Endothelial cell of umbilical vein (primary cell): ENCODE data around the gene GATA3. TPM values are rescaled to one million over a fixed set of nuclear protein-coding genes. Genes with fewer than 3 reads are reported as not detected.

ENCODE experiments used
- BruUV-seq: library from RNA; stranded (reverse); fragments of 400-500 nt; replicated peaks from 2 replicates; lab custom pipeline; 2021; lab: Mats Ljungman, UMichigan
- CTCF ChIA-PET: fragments of 300-600, 350-600 bp; sonication (Branson Sonifier 250); formaldehyde crosslinking; loops from one replicate; lab custom pipeline; 2021; ENCODE audit warnings: antibody characterized with exemption, inconsistent platforms; lab: Charles Lee
- POLR2A ChIA-PET: fragments of 300-600, 350-600 bp; sonication (Branson Sonifier 250); formaldehyde crosslinking; loops from one replicate; lab custom pipeline; 2021; ENCODE audit warnings: antibody characterized with exemption, inconsistent platforms; lab: Charles Lee
- DNase-seq: peaks from one replicate; pipeline ENCODE4 v3.0.0-alpha.2; 2011; ENCODE audit warnings: low read depth, low spot score
- FAIRE-seq: peaks from 2 replicates; lab custom pipeline; 2011; peaks lifted over from hg19 to GRCh38; lab: Jason Lieb, UNC
- H2AFZ ChIP-seq: 2 replicates; pipeline ENCODE4 v1.6.0; 2012; ENCODE audit warnings: low read depth, low read length, control low read depth, inconsistent platforms
- H3K27ac ChIP-seq: 2 replicates; pipeline ENCODE4 v1.5.1; 2011; ENCODE audit warnings: low read depth, mild to moderate bottlenecking, control low read depth, low read length, moderate library complexity; ENCODE audit not compliant: insufficient read depth
- H3K27me3 ChIP-seq, 2 experiments: 2 replicates each; pipeline versions ENCODE4 v1.6.0 to v1.6.1; 2011; ENCODE audit warnings: low read length in 2 of 2, mixed read lengths in 1 of 2; ENCODE audit not compliant: control insufficient read depth in 2 of 2, insufficient read depth in 2 of 2
- H3K36me3 ChIP-seq, 2 experiments: 2 replicates in 1 of 2; 3 replicates in 1 of 2; pipeline ENCODE4 v1.5.1; 2011; ENCODE audit warnings: low read length in 2 of 2, mild to moderate bottlenecking in 1 of 2, moderate library complexity in 1 of 2; ENCODE audit not compliant: control insufficient read depth in 2 of 2, insufficient read depth in 2 of 2; ENCODE audit errors: extremely low read depth in 1 of 2
- H3K4me1 ChIP-seq: 3 replicates; pipeline ENCODE4 v1.5.1; 2011; ENCODE audit warnings: mild to moderate bottlenecking, low read length; ENCODE audit not compliant: control insufficient read depth, insufficient read depth; ENCODE audit errors: extremely low read depth
- H3K4me2 ChIP-seq: 2 replicates; pipeline ENCODE4 v1.6.1; 2011; ENCODE audit warnings: low read length, control low read depth, mixed read lengths; ENCODE audit not compliant: insufficient read depth
- H3K4me3 ChIP-seq, 3 experiments: fragments of 200-600 bp in 1 of 3; sonication (generic), shearing (Covaris generic) in 1 of 3; replicated peaks in 1 of 3; 2 replicates each; pipeline ENCODE4 v1.5.1; 2011 to 2016; ENCODE audit warnings: control low read depth in 3 of 3, low read length in 3 of 3, mild to moderate bottlenecking in 2 of 3, inconsistent platforms in 1 of 3, low read depth in 1 of 3, moderate library complexity in 1 of 3; ENCODE audit not compliant: insufficient read depth in 1 of 3
- H3K79me2 ChIP-seq: 2 replicates; pipeline ENCODE4 v1.6.0; 2012; ENCODE audit warnings: low read length, inconsistent platforms; ENCODE audit not compliant: control insufficient read depth, insufficient read depth
- H3K9ac ChIP-seq: replicated peaks from 2 replicates; pipeline ENCODE3; 2011; ENCODE audit warnings: low read length, control low read depth; ENCODE audit not compliant: insufficient read depth; ENCODE audit errors: extremely low read depth
- H3K9me1 ChIP-seq: replicated peaks from 3 replicates; pipeline ENCODE4 v1.6.0; 2011; ENCODE audit warnings: mild to moderate bottlenecking, low read length; ENCODE audit not compliant: control insufficient read depth, insufficient read depth; ENCODE audit errors: extremely low read depth
- H3K9me3 ChIP-seq: replicated peaks from 2 replicates; pipeline ENCODE4 v1.5.1; 2012; ENCODE audit warnings: low read length, inconsistent platforms; ENCODE audit not compliant: control insufficient read depth, insufficient read depth
- H4K20me1 ChIP-seq: replicated peaks from 2 replicates; pipeline ENCODE3; 2011; ENCODE audit warnings: mild to moderate bottlenecking, low read length; ENCODE audit not compliant: control insufficient read depth, insufficient read depth; ENCODE audit errors: extremely low read depth
- CTCF ChIP-seq, 2 donors: IDR thresholded peaks; 1 replicate in 1 of 2; 2 replicates in 1 of 2; pipeline ENCODE4 v1.5.1; 2011; ENCODE audit warnings: low read length in 2 of 2, mild to moderate bottlenecking in 2 of 2, moderate library complexity in 2 of 2, control low read depth in 1 of 2, inconsistent platforms in 1 of 2, low read depth in 1 of 2; ENCODE audit not compliant: insufficient read depth in 1 of 2; ENCODE audit errors: extremely low read depth in 1 of 2
- EZH2 ChIP-seq: IDR thresholded peaks from 2 replicates; pipeline ENCODE4 v1.6.1; 2012; ENCODE audit warnings: borderline replicate concordance, low read depth, mild to moderate bottlenecking, moderate library complexity, low read length, inconsistent platforms; ENCODE audit not compliant: severe bottlenecking
- FOS ChIP-seq: IDR thresholded peaks from 2 replicates; pipeline ENCODE4 v1.6.1; 2011; ENCODE audit warnings: mild to moderate bottlenecking, low read length, moderate library complexity, borderline replicate concordance; ENCODE audit not compliant: insufficient read depth
- GATA2 ChIP-seq: IDR thresholded peaks from 2 replicates; pipeline ENCODE4 v1.7.0; 2011; ENCODE audit warnings: low read depth, mild to moderate bottlenecking, moderate library complexity, mixed read lengths, low read length; ENCODE audit not compliant: insufficient read length, insufficient read depth
- JUN ChIP-seq: IDR thresholded peaks from 2 replicates; pipeline ENCODE4 v1.6.1; 2011; ENCODE audit warnings: borderline replicate concordance, low read depth; ENCODE audit not compliant: insufficient read length, insufficient read depth
- MYC ChIP-seq: IDR thresholded peaks from one replicate; pipeline ENCODE4 v1.6.1; 2011; ENCODE audit warnings: mild to moderate bottlenecking, low read depth, low read length
- POLR2A ChIP-seq: IDR thresholded peaks from 2 replicates; pipeline ENCODE4 v1.6.1; 2012; ENCODE audit warnings: low read depth, mild to moderate bottlenecking, control low read depth, low read length
- POLR2AphosphoS5 ChIP-seq: IDR thresholded peaks from 2 replicates; pipeline ENCODE4 v1.6.1; 2012; ENCODE audit warnings: low read depth, mild to moderate bottlenecking, control low read depth, low read length, moderate library complexity; ENCODE audit not compliant: insufficient read depth
- dilution Hi-C: fragments of 300-500 bp; cut with MboI; formaldehyde crosslinking; loops from one replicate; pipeline ENCODE4 v1.15.0; 2019; ENCODE audit warnings: low sequenced_read_pairs; ENCODE audit not compliant: extremely low pct_ligation_motif_present
- intact Hi-C: fragments of 100-400 bp; cut with micrococcal nuclease; formaldehyde crosslinking; loops from one replicate; pipeline ENCODE4 v1.10.0; 2022
- polyA plus RNA-seq, 4 experiments: library from polyadenylated mRNA; depleted of rRNA in 3 of 4; stranded (reverse) in 3 of 4; unstranded in 1 of 4; fragments of >200 nt; gene quantifications; 2 replicates each; pipeline versions ENCODE4 v1.2.1 to v1.2.3, GENCODE V29; 2011 to 2012; ENCODE audit warnings: missing spikeins in 1 of 4
- total RNA-seq: library from RNA; stranded (reverse); gene quantifications from 2 replicates; pipeline ENCODE4 v1.2.3, GENCODE V29; 2021
- TF ChIP-seq, protein P1 (sequence below): IDR thresholded peaks from 2 replicates; pipeline ENCODE4 v1.6.1; 2011; ENCODE audit not compliant: insufficient read depth, insufficient read length

Gene GATA3
- total and polyA plus RNA-seq, 2 donors (not counting 3 experiments of a cell fraction or from before 2014, with no cell fraction given): 9.3 to 33.0 TPM

DNA sequence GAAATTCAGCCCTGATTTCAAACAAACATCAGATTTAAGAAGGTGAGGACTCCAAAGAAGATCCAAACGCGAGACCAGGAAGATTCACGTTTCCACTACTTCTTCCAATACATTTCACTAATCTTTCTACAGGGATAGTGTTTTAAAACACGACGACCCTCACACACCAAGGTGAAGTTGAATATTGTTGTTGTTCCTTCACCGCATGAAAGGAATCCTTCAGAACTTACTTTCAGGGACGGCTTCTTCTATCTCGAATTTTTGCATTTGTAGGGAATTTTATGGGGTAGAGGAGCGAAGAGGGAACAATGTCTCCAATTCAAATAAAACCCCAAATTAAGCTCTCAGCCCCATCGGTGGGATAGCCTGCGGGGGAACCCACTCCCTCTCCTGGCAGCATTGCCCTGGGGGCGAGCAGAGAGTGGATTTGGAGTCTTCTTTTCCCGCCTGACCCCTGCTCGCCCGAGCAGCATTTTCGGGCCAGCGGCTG is 1.5 kb upstream of the GATA3 start:
- peak; percentile 28 for FAIRE-seq
- Histone ChIP-seq H2AFZ (peak overlapping the region; percentile 28), H3K9me3 (no peaks in the 10 kb centered on the region), H3K4me1 (peaks cover 30% of the 10 kb centered on the region), H3K4me2 (peak overlapping the region; percentile 87), H3K27ac (peak overlapping the region; percentile 96), H3K36me3 (peaks cover 0 to under 1% of the 10 kb centered on the region in 2 experiments), H3K27me3 (no peaks in the 10 kb centered on the region), H3K9me1 (no peaks in the 10 kb centered on the region), H3K9ac (peak overlapping the region; percentile 90), H3K4me3 (peak overlapping the region in 2 of 3 experiments; percentile 31 to 58), H4K20me1 (no peaks in the 10 kb centered on the region), H3K79me2 (peaks cover 69% of the 10 kb centered on the region)
- CTCF ChIA-PET: interaction anchor here (0.8 to 2.1 kb wide), 5 partner anchors 181 to 1157 kb away, joined by 3 to 9 read pairs (median 6); no protein-coding TSS in a partner anchor
- TF ChIP-seq MYC (no peak), CTCF (IDR thresholded peaks at IDR 0.05; ENCODE audit: extremely low read depth in 1 of 2, insufficient read depth in 1 of 2, low read depth in 1 of 2, low read length in 2 of 2) (no peak), JUN (no peak), POLR2AphosphoS5 (no peak), EZH2 (no peak), GATA2 (no peak), FOS (no peak), POLR2A (no peak)
- TF ChIP-seq, protein P1, sequence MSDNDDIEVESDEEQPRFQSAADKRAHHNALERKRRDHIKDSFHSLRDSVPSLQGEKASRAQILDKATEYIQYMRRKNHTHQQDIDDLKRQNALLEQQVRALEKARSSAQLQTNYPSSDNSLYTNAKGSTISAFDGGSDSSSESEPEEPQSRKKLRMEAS: no peak
- POLR2A ChIA-PET: no interaction called here
- BruUV-seq: no TSS peak
- DNase-seq: no peak
- intact Hi-C loops (loop anchor here (1.0 to 10.0 kb wide), 9 partner anchors 86 to 1156 kb away; partner anchors contain the start of gene TAF3), dilution Hi-C loops (no loop called here)
